Measurements from ENCODE around the gene CHD6. TPM values are rescaled to one million over a fixed set of nuclear protein-coding genes. Genes with fewer than 3 reads are reported as not detected.

Gene CHD6
- polyA plus RNA-seq, 1 experiment = 16.4 TPM

GRCh38 chr20:41501376-41501775 lies 116.8 kb downstream of the CHD6 start:
- Histone ChIP-seq H3K4me3 (ENCODE audit: low read depth, low read length) (no peak overlapping the region), H3K27me3 (ENCODE audit: control insufficient read depth, insufficient read depth, low read length) (no peaks in the 10 kb centered on the region), H3K36me3 (ENCODE audit: control insufficient read depth, insufficient read depth, low read length) (no peaks in the 10 kb centered on the region)
- TF ChIP-seq CTCF (IDR thresholded peaks at IDR 0.05; ENCODE audit: insufficient read depth, low read depth, low read length) = no peak
- ChIA-PET POLR2A (no interaction called here), CTCF (no interaction called here)
- no peak for DNase-seq (ENCODE audit: low read depth)

GRCh38 chr20:41499961-41500725 lies 118.0 kb downstream of the CHD6 start:
- Histone ChIP-seq H3K4me3 (ENCODE audit: low read depth, low read length) (no peak overlapping the region), H3K36me3 (ENCODE audit: control insufficient read depth, insufficient read depth, low read length) (no peaks in the 10 kb centered on the region), H3K27me3 (ENCODE audit: control insufficient read depth, insufficient read depth, low read length) (no peaks in the 10 kb centered on the region)
- DNase-seq (ENCODE audit: low read depth) = no peak
- ChIA-PET CTCF (interaction anchor here (0.8 to 1.1 kb wide), 2 partner anchors 10 to 115 kb away, joined by 3 read pairs; no protein-coding TSS in a partner anchor), POLR2A (interaction anchor here (0.6 to 0.7 kb wide), 2 partner anchors 16 to 79 kb away, joined by 3 to 5 read pairs; no protein-coding TSS in a partner anchor)
- no peak for TF ChIP-seq CTCF (IDR thresholded peaks at IDR 0.05; ENCODE audit: insufficient read depth, low read depth, low read length)

- no peak for DNase-seq (ENCODE audit: low read depth)
- Histone ChIP-seq H3K27me3 (ENCODE audit: control insufficient read depth, insufficient read depth, low read length) (no peaks in the 10 kb centered on the region), H3K36me3 (ENCODE audit: control insufficient read depth, insufficient read depth, low read length) (no peaks in the 10 kb centered on the region), H3K4me3 (ENCODE audit: low read depth, low read length) (no peak overlapping the region)
- TF ChIP-seq CTCF (IDR thresholded peaks at IDR 0.05; ENCODE audit: insufficient read depth, low read depth, low read length) = no peak
- ChIA-PET CTCF (interaction anchor here (0.8 to 1.1 kb wide), 2 partner anchors 11 to 116 kb away, joined by 3 read pairs; no protein-coding TSS in a partner anchor), POLR2A (no interaction called here)
These were observed 119.1 kb downstream of the CHD6 start for GRCh38 chr20:41499064-41499463.

GRCh38 chr20:41497186-41497895 lies 120.8 kb downstream of the CHD6 start:
- H3K36me3 ChIP-seq (ENCODE audit: control insufficient read depth, insufficient read depth, low read length) = no peaks in the 10 kb centered on the region
- DNase-seq (ENCODE audit: low read depth) = no peak
- ChIA-PET POLR2A (no interaction called here), CTCF (interaction anchor here (1.2 to 1.4 kb wide), 3 partner anchors 84 to 323 kb away, joined by 3 to 4 read pairs (median 3); no protein-coding TSS in a partner anchor)
- no peak for TF ChIP-seq CTCF (IDR thresholded peaks at IDR 0.05; ENCODE audit: insufficient read depth, low read depth, low read length)
- no peaks in the 10 kb centered on the region for H3K27me3 ChIP-seq (ENCODE audit: control insufficient read depth, insufficient read depth, low read length)
- H3K4me3 ChIP-seq (ENCODE audit: low read depth, low read length) = no peak overlapping the region

GRCh38 chr20:41494451-41494850 lies 123.7 kb downstream of the CHD6 start:
- TF ChIP-seq CTCF (IDR thresholded peaks at IDR 0.05; ENCODE audit: insufficient read depth, low read depth, low read length) = no peak
- ChIA-PET CTCF (interaction anchor here (1.2 kb wide), 1 partner anchor 10 kb away, joined by 3 read pairs; no protein-coding TSS in a partner anchor), POLR2A (interaction anchor here (0.7 kb wide), 1 partner anchor 86 kb away, joined by 5 read pairs; no protein-coding TSS in a partner anchor)
- DNase-seq (ENCODE audit: low read depth) = no peak
- Histone ChIP-seq H3K27me3 (ENCODE audit: control insufficient read depth, insufficient read depth, low read length) (no peaks in the 10 kb centered on the region), H3K36me3 (ENCODE audit: control insufficient read depth, insufficient read depth, low read length) (peaks cover 5% of the 10 kb centered on the region), H3K4me3 (ENCODE audit: low read depth, low read length) (no peak overlapping the region)

All from BJ (cell line).